Stomach (tissue), 9 donors: Measurements from ENCODE around the gene TSPAN7. TPM values are rescaled to one million over a fixed set of nuclear protein-coding genes. Genes with fewer than 3 reads are reported as not detected.

Experiments
- DNase-seq, 2 donors: peaks; one replicate each; pipeline versions ENCODE4 v3.0.0 to v3.0.0-alpha.2; 2013 to 2019
- H3K27ac ChIP-seq, 5 donors: fragments of 200-600 bp in 4 of 5; sonication (generic) in 4 of 5; one replicate each; pipeline ENCODE4 v1.5.1; 2013 to 2019; ENCODE audit warnings: mild to moderate bottlenecking in 1 of 5, moderate library complexity in 1 of 5
- H3K27me3 ChIP-seq, 3 donors: fragments of 200-600 bp; sonication (generic); one replicate each; pipeline ENCODE4 v1.5.1; 2017 to 2019; ENCODE audit warnings: mixed run types in 1 of 3
- H3K36me3 ChIP-seq, 4 donors: fragments of 200-600 bp; sonication (generic); 1 replicate in 3 of 4; 2 replicates in 1 of 4; pipeline ENCODE4 v1.5.1; 2016 to 2019
- H3K4me1 ChIP-seq, 4 donors: fragments of 200-600 bp; sonication (generic); one replicate each; pipeline ENCODE4 v1.5.1; 2016 to 2019
- H3K4me3 ChIP-seq, 4 donors: fragments of 200-600 bp; sonication (generic) in 3 of 4; one replicate each; pipeline ENCODE4 v1.5.1; 2016 to 2019; ENCODE audit warnings: mild to moderate bottlenecking in 1 of 4
- H3K9me3 ChIP-seq, 4 donors: fragments of 200-600 bp; sonication (generic); one replicate each; pipeline ENCODE4 v1.5.1; 2016 to 2019
- EP300 ChIP-seq: sonication (generic); formaldehyde crosslinking; IDR thresholded peaks from one replicate; pipeline ENCODE4 v1.6.1; 2017; ENCODE audit warnings: antibody characterized with exemption
- POLR2A ChIP-seq, 4 donors: fragments of 450-650 bp; IDR thresholded peaks; one replicate each; pipeline ENCODE4 v1.6.1; 2016; ENCODE audit warnings: antibody characterized with exemption in 4 of 4, control low read depth in 2 of 4, mild to moderate bottlenecking in 1 of 4, moderate library complexity in 1 of 4
- POLR2AphosphoS5 ChIP-seq, 3 donors: sonication (generic); formaldehyde crosslinking; IDR thresholded peaks; one replicate each; pipeline ENCODE4 v1.6.1; 2016; ENCODE audit warnings: antibody characterized with exemption in 3 of 3
- WGBS, 5 donors: extraction: QIAGEN DNeasy Blood & Tissue Kit in 3 of 5; methylation state at CpG; one replicate each; pipeline versions ENCODE4 v1.1.5 to v1.1.7; 2013 to 2018; 5-methylcytosine and 5-hydroxymethylcytosine counted together
- intact Hi-C: fragments of 100-400 bp; cut with DNase I; formaldehyde crosslinking; loops from one replicate; pipeline ENCODE4 v1.15.1; 2023; ENCODE audit warnings: low total_unique reads
- polyA plus RNA-seq, 3 donors: library from polyadenylated mRNA; stranded (reverse); fragments of 200-250 nt; gene quantifications; one replicate each; pipeline ENCODE4 v1.2.3, GENCODE V29; 2013
- total RNA-seq, 5 donors: library from RNA; depleted of rRNA; stranded (reverse); fragments of >200 nt; gene quantifications; one replicate each; pipeline versions ENCODE4 v1.1.0 to v1.2.3, GENCODE V29; 2014 to 2016
- TF ChIP-seq, protein P1 (sequence below), 7 experiments: fragments of 450-650 bp in 4 of 7; fragments of 200-600 bp in 3 of 7; sonication (generic) in 3 of 7; IDR thresholded peaks; one replicate each; pipeline ENCODE4 v1.5.1; 2016 to 2019; ENCODE audit warnings: antibody characterized with exemption in 7 of 7, control low read depth in 2 of 7, mild to moderate bottlenecking in 1 of 7
- donor health status: healthy with polysubstance abuse.
- donor health status: Bipolar disorder and iron deficiency.
- donor health status: healthy.

TSPAN7 gene
- total and polyA plus RNA-seq, 8 donors = 0.45 to 35.9 (median 12.0) TPM; not detected in 1

DNA sequence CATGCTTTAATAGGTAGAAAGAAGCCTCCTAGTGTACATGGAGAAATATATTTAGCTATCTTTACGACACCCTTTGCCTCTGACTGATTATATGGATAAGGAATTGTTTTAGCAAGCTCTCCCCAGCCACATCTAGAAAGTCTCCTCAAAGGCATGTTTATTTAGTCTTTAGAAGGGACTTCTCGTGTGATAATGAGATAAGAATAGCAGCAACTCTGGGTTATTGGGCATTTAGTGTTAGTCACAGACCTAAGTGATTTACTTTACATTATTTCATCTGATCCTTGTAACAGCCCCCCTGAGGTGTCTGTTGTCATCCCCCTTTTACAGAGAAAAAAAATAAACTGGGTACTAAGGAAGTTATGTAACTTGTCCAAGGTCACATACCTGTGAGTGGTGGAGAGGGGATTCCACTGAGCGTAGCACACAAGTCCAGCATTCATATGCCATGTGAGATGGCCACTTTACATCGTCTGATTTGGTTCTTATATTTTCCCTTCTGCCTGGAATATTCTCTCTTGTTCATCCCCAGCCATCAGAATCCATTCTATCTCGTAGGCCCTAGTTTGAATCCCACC lies 77.7 kb downstream of the TSPAN7 start:
- DNase-seq = no peak
- Histone ChIP-seq H3K4me1 (no peaks in the 10 kb centered on the region), H3K27me3 (no peaks in the 10 kb centered on the region), H3K4me3 (no peak overlapping the region), H3K9me3 (no peaks in the 10 kb centered on the region), H3K27ac (no peak overlapping the region), H3K36me3 (no peaks in the 10 kb centered on the region)
- WGBS, 5 donors = 47 to 79% (median 73%) methylated on average over 5 of the region's 5 CpGs
- intact Hi-C loops = no loop called here
- TF ChIP-seq, protein P1, sequence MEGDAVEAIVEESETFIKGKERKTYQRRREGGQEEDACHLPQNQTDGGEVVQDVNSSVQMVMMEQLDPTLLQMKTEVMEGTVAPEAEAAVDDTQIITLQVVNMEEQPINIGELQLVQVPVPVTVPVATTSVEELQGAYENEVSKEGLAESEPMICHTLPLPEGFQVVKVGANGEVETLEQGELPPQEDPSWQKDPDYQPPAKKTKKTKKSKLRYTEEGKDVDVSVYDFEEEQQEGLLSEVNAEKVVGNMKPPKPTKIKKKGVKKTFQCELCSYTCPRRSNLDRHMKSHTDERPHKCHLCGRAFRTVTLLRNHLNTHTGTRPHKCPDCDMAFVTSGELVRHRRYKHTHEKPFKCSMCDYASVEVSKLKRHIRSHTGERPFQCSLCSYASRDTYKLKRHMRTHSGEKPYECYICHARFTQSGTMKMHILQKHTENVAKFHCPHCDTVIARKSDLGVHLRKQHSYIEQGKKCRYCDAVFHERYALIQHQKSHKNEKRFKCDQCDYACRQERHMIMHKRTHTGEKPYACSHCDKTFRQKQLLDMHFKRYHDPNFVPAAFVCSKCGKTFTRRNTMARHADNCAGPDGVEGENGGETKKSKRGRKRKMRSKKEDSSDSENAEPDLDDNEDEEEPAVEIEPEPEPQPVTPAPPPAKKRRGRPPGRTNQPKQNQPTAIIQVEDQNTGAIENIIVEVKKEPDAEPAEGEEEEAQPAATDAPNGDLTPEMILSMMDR (IDR thresholded peaks at IDR 0.05) = no peak
- TF ChIP-seq EP300 = no peak
- no peak for TF ChIP-seq POLR2AphosphoS5 (IDR thresholded peaks at IDR 0.05)
- TF ChIP-seq POLR2A (IDR thresholded peaks at IDR 0.05) = no peak

DNA sequence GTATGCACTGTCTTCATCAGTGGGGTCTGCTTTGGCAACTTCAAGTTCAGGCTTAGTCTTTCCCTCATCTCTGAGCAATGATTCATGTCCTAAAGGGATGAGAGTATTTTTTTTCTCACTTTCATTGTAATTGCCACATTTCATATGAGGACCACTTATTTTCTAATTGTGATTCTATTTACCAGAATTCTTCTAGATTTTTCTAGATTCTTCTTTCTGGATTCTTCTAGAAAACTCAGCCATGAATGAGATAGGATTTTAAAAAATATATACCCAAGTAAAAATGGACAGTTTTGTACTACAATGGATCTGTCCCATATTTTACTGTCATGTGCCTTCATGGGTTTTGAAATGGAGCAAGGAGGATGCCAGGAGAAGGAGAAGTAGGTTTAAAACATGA lies 78.4 kb downstream of the TSPAN7 start:
- no peak for TF ChIP-seq POLR2A (IDR thresholded peaks at IDR 0.05)
- Histone ChIP-seq H3K9me3 (no peaks in the 10 kb centered on the region), H3K27me3 (no peaks in the 10 kb centered on the region), H3K4me1 (no peaks in the 10 kb centered on the region), H3K36me3 (no peaks in the 10 kb centered on the region), H3K4me3 (no peak overlapping the region), H3K27ac (no peak overlapping the region)
- intact Hi-C loops = no loop called here
- no peak for DNase-seq

DNA sequence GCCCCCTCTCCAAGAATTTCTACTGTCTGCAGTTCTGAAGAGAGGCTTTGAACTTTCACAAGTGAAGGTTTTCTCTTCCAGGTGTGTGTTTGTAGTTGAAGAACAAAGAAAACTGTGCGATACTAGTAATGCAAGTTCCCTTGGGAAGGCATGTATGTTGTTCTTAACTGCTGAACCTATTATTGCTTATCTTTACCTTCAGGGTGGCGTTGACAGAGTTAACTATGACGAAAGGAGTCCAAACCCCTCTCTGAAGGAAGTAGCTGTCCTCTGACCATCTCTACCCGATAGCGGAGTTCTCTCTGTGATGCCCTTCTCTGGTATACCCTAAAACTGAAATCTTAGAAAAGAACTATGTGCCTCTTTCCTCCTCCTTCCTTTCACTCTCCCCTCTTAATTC lies 79.9 kb downstream of the TSPAN7 start:
- intact Hi-C loops = no loop called here

DNA sequence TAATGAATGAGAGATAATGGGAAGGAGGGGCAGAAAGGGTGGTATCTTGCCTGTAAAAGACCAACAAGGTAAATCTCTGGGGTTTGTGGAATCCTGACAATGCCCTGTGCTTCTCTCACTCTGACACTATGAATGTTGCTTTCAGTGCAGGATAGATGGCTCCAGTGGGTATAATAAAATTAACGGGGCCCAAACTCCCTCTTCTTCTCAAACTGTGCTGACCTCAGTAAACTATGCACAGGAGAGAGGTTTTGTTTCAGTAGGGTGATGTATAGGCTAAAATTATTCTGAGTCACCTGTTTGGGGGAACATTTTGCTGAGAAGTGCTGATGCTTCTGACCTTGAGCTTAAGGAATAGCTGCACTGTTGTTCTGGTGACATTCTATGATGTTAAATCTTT lies 82.6 kb downstream of the TSPAN7 start:
- WGBS, 5 donors = 57 to 91% (median 75%) methylated on average over 1 of the region's 1 CpG
- intact Hi-C loops = no loop called here
- no peak overlapping the region for H3K27ac ChIP-seq
- DNase-seq = no peak
- H3K36me3 ChIP-seq = no peaks in the 10 kb centered on the region
- no peaks in the 10 kb centered on the region for H3K4me1 ChIP-seq
- no peaks in the 10 kb centered on the region for H3K9me3 ChIP-seq
- H3K4me3 ChIP-seq = no peak overlapping the region
- no peaks in the 10 kb centered on the region for H3K27me3 ChIP-seq
- TF ChIP-seq POLR2AphosphoS5 (IDR thresholded peaks at IDR 0.05) (no peak), POLR2A (IDR thresholded peaks at IDR 0.05) (no peak), EP300 (no peak)
- TF ChIP-seq, protein P1 (IDR thresholded peaks at IDR 0.05) = no peak

More for the DNA sequence above, 79.9 kb downstream of the TSPAN7 start:
- TF ChIP-seq POLR2AphosphoS5 (IDR thresholded peaks at IDR 0.05) (no peak), POLR2A (IDR thresholded peaks at IDR 0.05) (no peak), EP300 (no peak)
- TF ChIP-seq, protein P1 (IDR thresholded peaks at IDR 0.05) = no peak
- no peak for DNase-seq
- no peak overlapping the region for H3K27ac ChIP-seq
- WGBS, 5 donors = 44 to 66% (median 62%) methylated on average over 5 of the region's 5 CpGs
- H3K4me3 ChIP-seq = no peak overlapping the region
- no peaks in the 10 kb centered on the region for H3K27me3 ChIP-seq
- no peaks in the 10 kb centered on the region for H3K4me1 ChIP-seq
- no peaks in the 10 kb centered on the region for H3K9me3 ChIP-seq
- H3K36me3 ChIP-seq = no peaks in the 10 kb centered on the region

DNA sequence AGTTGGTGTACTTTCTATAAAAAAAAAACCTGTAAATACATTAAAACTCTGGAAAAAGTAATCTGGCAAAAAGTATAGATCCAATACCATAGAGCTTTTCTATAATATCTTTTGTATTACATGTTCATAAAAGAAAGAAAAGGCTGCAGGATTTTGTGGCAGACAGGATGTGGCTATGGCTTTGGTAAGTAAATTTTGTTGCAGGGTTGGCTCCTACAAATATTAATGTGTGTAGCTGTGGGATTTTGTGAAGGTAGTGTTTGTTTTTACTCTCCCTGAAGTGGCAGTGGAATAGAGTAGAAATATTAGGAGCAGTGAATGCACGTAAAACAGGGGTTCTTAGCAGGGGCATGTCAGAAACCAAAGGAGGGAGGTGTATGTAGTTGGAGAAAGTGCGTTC lies 84.8 kb downstream of the TSPAN7 start:
- no peaks in the 10 kb centered on the region for H3K9me3 ChIP-seq
- intact Hi-C loops = no loop called here
- TF ChIP-seq EP300 (no peak), POLR2A (IDR thresholded peaks at IDR 0.05) (no peak), POLR2AphosphoS5 (IDR thresholded peaks at IDR 0.05) (no peak)
- TF ChIP-seq, protein P1 (IDR thresholded peaks at IDR 0.05) = no peak
- WGBS, 5 donors = 70 to 82% (median 74%) methylated on average over 2 of the region's 2 CpGs
- H3K36me3 ChIP-seq = no peaks in the 10 kb centered on the region
- no peak for DNase-seq
- H3K27me3 ChIP-seq = no peaks in the 10 kb centered on the region
- H3K4me3 ChIP-seq = no peak overlapping the region
- no peaks in the 10 kb centered on the region for H3K4me1 ChIP-seq
- no peak overlapping the region for H3K27ac ChIP-seq
